Heart left ventricle (tissue), 13 donors: ENCODE measurements around the gene KLHL29.

Experiments
- CTCF ChIP-seq, 12 donors: fragments of 200-600 bp; sonication (generic) in 4 of 12; IDR thresholded peaks; one replicate each; pipeline versions ENCODE4 v1.5.0 to v1.8.0; 2018 to 2022; ENCODE audit warnings: antibody characterized with exemption in 12 of 12, mild to moderate bottlenecking in 5 of 12
- POLR2A ChIP-seq, 2 donors: fragments of 450-650 bp; IDR thresholded peaks; one replicate each; pipeline ENCODE4 v1.6.1; 2017; ENCODE audit warnings: antibody characterized with exemption in 2 of 2, mild to moderate bottlenecking in 2 of 2, moderate library complexity in 2 of 2
- donor health status: ischemic (EF 13 %, LVEDD 7.1; RV severe dilation, severe dysfunction).
- donor health status: DM: no; HTN: yes; CAD: no.
- donor health status: DM: no; HTN: no; CAD: no.
- donor health status: ischemic (EF 25% LVEDD 6.9; RV normal size, moderate dysfunction).
- donor health status: ischemic (EF 25% LVEDD 5.7; RV mildly dilated, moderate dysfunction).
- donor health status: ischemic (EF 35%, LVEDD 5.7; RV mildly dilated, moderate dysfunction).
- donor health status: nonischemic (EF 11% LVEDD 7.7; RV severe dilation, severe dysfunction).
- donor health status: DM: yes; HTN: yes; CAD: no.
- donor health status: PGD.
- donor health status: ischemic (EF 29% LVEDD 5.4; RV normal size, mild dysfunction).
- donor health status: nonischemic (EF 23%, LVEDD 6.1; RV moderate dilation, normal function).

DNA sequence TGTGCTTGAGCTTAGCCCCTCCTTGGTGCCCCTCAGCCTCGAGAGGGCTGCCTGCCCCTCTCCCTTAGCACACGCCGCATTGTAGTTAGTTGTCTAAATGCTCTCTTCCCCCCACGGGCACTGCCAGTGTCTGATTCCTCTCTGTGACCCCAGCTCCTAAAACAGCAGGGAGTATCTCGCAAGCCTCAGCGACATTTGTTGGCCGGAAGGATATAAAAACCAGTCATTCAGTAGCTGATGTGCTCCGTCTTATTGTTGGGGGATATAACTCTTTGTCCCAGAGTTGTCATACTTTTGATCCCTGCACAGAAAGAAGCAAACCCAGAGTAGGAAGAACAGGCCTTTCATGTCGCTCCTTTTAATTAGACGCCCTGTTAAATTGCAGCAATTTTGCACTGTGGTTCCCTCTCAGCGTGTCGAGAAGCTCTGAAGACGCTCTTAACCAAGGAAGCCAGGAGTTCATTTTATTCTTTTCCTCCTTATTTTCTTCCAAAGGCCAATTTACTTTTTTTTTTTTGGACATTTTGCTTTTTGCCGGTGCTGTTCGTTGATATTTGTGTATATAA is 201.8 kb downstream of the KLHL29 start:
- TF ChIP-seq CTCF (IDR thresholded peaks at IDR 0.05) (no peak), POLR2A (IDR thresholded peaks at IDR 0.05) (no peak)
